Measurements from ENCODE around the gene ENTPD1.
"Not testable (repeated sequence)": the region's sequence is repeated elsewhere in the genome, so short reads cannot be mapped to it uniquely, and the experiment has no call there.

DNA sequence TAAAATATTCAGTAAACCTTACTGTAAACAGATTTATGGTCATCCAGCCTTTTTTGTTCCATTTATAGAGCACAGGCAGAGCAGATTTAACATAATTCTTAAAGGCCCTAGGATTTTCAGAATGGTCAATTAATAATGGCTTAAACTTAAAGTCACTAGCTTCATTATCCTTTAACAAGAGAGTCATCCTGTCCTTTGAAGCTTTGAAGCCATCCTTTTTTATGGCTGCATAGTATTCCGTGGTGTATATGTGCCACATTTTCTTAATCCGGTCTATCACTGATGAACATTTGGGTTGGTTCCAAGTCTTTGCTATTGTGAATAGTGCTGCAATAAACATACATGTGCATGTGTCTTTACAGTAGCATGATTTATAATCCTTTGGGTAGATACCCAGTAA lies 17.5 kb downstream of the ENTPD1 start:
- TF ChIP-seq, protein P1, sequence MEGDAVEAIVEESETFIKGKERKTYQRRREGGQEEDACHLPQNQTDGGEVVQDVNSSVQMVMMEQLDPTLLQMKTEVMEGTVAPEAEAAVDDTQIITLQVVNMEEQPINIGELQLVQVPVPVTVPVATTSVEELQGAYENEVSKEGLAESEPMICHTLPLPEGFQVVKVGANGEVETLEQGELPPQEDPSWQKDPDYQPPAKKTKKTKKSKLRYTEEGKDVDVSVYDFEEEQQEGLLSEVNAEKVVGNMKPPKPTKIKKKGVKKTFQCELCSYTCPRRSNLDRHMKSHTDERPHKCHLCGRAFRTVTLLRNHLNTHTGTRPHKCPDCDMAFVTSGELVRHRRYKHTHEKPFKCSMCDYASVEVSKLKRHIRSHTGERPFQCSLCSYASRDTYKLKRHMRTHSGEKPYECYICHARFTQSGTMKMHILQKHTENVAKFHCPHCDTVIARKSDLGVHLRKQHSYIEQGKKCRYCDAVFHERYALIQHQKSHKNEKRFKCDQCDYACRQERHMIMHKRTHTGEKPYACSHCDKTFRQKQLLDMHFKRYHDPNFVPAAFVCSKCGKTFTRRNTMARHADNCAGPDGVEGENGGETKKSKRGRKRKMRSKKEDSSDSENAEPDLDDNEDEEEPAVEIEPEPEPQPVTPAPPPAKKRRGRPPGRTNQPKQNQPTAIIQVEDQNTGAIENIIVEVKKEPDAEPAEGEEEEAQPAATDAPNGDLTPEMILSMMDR (IDR thresholded peaks at IDR 0.05; ENCODE audit: insufficient read depth, low read depth, low read length): not testable (repeated sequence)
- not testable (repeated sequence) for TF ChIP-seq EZH2 (IDR thresholded peaks at IDR 0.05; ENCODE audit: insufficient read depth, low read length)
